ENCODE data around the gene PPM1N. TPM values are rescaled to one million over a fixed set of nuclear protein-coding genes. Genes with fewer than 3 reads are reported as not detected.
A peak's percentile ranks its signal among the peaks of the same experiment; 100 is the strongest.

The PPM1N gene
- polyA plus RNA-seq, 3 donors = 0.09 to 0.21 TPM; not detected in 1

GRCh38 chr19:45478454-45479238 is 19.6 kb upstream of the PPM1N start:
- peak in 9 of 11 donors; percentile 76 to 92 (median 81) for DNase-seq (ENCODE audit: extremely low read depth in 1 of 11, low read depth in 9 of 11, low spot score in 4 of 11)

GRCh38 chr19:45483033-45483432 is 15.2 kb upstream of the PPM1N start:
- no peak for DNase-seq (ENCODE audit: extremely low read depth in 1 of 11, low read depth in 9 of 11, low spot score in 4 of 11)

GRCh38 chr19:45484273-45484945 is 13.8 kb upstream of the PPM1N start:
- DNase-seq (ENCODE audit: extremely low read depth in 1 of 11, low read depth in 9 of 11, low spot score in 4 of 11) = no peak

GRCh38 chr19:45485305-45486077 is 12.8 kb upstream of the PPM1N start:
- peak in 6 of 11 donors; percentile 83 to 92 (median 88) for DNase-seq (ENCODE audit: extremely low read depth in 1 of 11, low read depth in 9 of 11, low spot score in 4 of 11)

- DNase-seq (ENCODE audit: extremely low read depth in 1 of 11, low read depth in 9 of 11, low spot score in 4 of 11) = no peak
Observed at GRCh38 chr19:45488708-45489107, 9.5 kb upstream of the PPM1N start.

GRCh38 chr19:45489216-45489855 is 8.9 kb upstream of the PPM1N start:
- DNase-seq (ENCODE audit: extremely low read depth in 1 of 11, low read depth in 9 of 11, low spot score in 4 of 11) = no peak

GRCh38 chr19:45492137-45492626 is 6.1 kb upstream of the PPM1N start:
- no peak for DNase-seq (ENCODE audit: extremely low read depth in 1 of 11, low read depth in 9 of 11, low spot score in 4 of 11)

GRCh38 chr19:45492627-45493470 is 5.4 kb upstream of the PPM1N start:
- DNase-seq (ENCODE audit: extremely low read depth in 1 of 11, low read depth in 9 of 11, low spot score in 4 of 11) = no peak

- DNase-seq (ENCODE audit: extremely low read depth in 1 of 11, low read depth in 9 of 11, low spot score in 4 of 11) = no peak
Observed at GRCh38 chr19:45494261-45494916, 3.9 kb upstream of the PPM1N start.

GRCh38 chr19:45495178-45495577 is 3.1 kb upstream of the PPM1N start:
- no peak for DNase-seq (ENCODE audit: extremely low read depth in 1 of 11, low read depth in 9 of 11, low spot score in 4 of 11)

- no peak for DNase-seq (ENCODE audit: extremely low read depth in 1 of 11, low read depth in 9 of 11, low spot score in 4 of 11)
Observed at GRCh38 chr19:45496349-45496953, 1.8 kb upstream of the PPM1N start.

- no peak for DNase-seq (ENCODE audit: extremely low read depth in 1 of 11, low read depth in 9 of 11, low spot score in 4 of 11)
Observed at GRCh38 chr19:45497791-45498190, 452 bp upstream of the PPM1N start.

GRCh38 chr19:45499196-45500180 is 1.2 kb downstream of the PPM1N start:
- DNase-seq (ENCODE audit: extremely low read depth in 1 of 11, low read depth in 9 of 11, low spot score in 4 of 11) = no peak

GRCh38 chr19:45500918-45501729 is 2.9 kb downstream of the PPM1N start:
- no peak for DNase-seq (ENCODE audit: extremely low read depth in 1 of 11, low read depth in 9 of 11, low spot score in 4 of 11)

GRCh38 chr19:45501730-45502014 is 3.4 kb downstream of the PPM1N start:
- no peak for DNase-seq (ENCODE audit: extremely low read depth in 1 of 11, low read depth in 9 of 11, low spot score in 4 of 11)

- no peak for DNase-seq (ENCODE audit: extremely low read depth in 1 of 11, low read depth in 9 of 11, low spot score in 4 of 11)
Observed at GRCh38 chr19:45502111-45502510, 3.9 kb downstream of the PPM1N start.
